ENCODE data around the gene IL22RA2.
"Not testable (repeated sequence)": the region's sequence is repeated elsewhere in the genome, so short reads cannot be mapped to it uniquely, and the experiment has no call there.

The IL22RA2 gene, protein sequence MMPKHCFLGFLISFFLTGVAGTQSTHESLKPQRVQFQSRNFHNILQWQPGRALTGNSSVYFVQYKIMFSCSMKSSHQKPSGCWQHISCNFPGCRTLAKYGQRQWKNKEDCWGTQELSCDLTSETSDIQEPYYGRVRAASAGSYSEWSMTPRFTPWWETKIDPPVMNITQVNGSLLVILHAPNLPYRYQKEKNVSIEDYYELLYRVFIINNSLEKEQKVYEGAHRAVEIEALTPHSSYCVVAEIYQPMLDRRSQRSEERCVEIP

DNA sequence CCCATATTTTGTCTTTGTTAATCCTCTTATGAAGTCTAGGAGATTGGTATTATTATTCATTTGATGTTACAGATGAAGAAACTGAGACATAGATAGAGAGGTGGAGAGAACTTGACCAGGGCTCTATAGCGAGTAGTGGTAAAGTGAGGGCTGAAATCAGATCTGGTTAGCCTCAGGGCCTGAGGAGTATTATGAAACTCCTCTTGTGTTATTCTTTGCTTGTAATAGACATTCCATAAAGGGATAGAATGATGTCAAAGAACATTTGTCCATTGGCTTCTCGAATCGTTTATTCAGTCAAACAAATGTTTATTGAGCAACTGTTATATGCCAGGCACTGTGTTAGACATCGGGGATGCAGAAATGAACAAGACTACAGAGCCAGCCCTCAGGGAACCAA is at the start of gene IL22RA2:
Gene IL22RA2 (minus strand): TSS at position 144 of the 400 bp plus-strand sequence. CDS start 11,895 bp downstream, outside the sequence.
- DNase-seq = no peak

DNA sequence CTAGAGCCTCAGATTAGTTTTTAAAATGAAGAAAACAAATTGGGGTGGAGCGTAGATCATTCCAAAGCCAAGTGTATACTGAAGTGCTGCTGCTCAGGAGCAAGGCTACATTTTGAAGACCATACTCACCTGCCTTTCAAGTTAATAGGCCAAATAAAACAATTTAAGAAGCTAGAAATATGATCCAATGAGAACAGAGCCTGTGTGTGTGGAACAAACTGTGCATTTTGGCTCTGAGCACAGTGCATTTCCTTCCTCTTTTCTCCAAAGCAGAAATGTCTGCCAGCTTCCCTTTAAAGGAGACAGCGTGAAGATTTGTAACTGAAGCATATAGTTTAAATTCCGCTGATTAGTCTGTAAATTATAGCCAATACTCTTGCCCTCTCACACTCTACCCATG is 48.9 kb upstream of the IL22RA2 start:
- DNase-seq = no peak

DNA sequence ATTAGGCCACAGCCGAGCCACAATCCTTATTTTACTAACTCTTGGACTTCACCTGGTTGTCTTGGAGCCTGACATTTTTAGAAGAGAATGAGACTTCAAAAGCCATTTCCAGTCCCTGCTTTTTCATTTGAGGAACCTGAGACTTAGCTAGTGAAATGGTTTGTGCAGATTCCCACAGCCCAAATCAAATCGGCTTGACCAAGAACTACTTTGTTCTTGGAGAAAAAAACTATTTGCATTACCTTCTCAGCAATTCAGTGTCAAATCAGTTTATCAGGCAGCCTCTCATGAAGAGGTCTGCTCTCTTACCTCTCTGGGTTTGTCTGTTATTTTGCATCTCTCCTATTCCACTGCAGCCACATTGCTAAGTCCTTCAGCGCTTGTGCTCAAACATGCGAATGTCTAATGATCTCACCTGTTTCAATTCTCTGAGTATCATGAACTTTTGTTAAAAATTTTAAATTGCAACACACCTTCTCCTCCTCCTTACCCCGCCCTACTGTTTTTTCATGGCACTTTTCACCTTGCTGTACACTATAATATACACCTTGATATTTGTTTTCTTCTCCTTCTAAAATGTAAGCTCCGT is 46.3 kb upstream of the IL22RA2 start:
- no peak for DNase-seq

DNA sequence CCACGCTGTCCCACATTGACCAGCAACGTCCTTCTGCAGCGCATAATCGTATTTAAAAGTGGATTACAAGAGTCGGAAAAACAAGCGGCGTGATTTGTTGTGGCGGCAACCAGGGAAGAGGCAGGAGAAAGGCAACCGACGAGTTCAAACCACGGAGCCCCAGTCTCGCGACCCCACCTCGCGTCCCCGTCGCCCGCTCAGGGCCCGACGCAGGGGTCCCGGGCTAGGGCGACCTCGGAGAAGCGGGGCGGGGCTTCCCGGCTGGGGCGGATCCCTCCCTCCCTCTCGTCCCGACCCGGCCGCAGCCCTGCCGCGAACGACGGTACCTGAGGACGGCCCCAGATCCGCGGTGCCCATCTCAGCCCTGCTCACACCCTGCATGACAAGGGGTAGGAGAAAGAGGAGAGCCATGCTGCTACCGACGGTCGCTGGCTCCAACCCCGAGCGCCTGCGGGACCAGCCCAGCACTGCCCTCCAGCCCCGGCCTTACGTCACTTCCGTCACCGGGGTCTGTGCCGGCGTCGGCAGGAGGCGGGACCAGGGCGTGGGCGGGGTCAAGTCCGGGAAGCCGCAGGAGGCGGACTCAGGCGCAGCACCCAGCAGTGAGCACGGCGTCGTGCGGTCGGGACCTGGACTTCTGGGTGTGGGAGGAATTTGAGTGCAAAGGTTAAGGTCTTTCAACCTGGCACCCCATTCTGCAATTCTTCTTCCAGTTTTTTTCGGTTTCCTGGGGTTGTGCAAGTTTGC is 45.6 kb upstream of the IL22RA2 start, which contains the start of gene IFNGR1:
Gene IFNGR1 (minus strand): TSS at position 469 of the 747 bp plus-strand sequence. CDS start 58 bp downstream, at position 411.
- peak; percentile 96 to 97 for DNase-seq

DNA sequence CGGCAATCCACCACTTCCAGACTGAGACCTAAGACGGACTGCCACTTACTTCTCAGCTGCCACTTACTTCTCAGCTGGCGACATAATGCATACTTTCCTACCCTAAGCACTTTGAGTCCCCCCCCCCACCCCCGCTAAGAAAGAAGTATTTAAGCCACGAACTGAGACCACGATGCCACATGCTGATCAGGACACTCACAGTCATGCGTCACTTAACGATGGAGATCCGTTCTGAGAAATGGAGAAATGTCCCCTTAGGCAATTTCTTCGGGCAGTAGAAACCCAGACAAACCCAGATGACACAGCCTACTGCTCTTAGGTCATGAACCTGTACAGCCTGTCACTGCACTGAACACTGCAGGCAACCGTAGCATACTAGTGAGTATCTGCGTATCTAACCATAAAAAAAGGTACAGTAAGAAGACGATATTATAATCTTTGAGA is 45.1 kb upstream of the IL22RA2 start:
- peak; percentile 28 to 33 for DNase-seq

DNA sequence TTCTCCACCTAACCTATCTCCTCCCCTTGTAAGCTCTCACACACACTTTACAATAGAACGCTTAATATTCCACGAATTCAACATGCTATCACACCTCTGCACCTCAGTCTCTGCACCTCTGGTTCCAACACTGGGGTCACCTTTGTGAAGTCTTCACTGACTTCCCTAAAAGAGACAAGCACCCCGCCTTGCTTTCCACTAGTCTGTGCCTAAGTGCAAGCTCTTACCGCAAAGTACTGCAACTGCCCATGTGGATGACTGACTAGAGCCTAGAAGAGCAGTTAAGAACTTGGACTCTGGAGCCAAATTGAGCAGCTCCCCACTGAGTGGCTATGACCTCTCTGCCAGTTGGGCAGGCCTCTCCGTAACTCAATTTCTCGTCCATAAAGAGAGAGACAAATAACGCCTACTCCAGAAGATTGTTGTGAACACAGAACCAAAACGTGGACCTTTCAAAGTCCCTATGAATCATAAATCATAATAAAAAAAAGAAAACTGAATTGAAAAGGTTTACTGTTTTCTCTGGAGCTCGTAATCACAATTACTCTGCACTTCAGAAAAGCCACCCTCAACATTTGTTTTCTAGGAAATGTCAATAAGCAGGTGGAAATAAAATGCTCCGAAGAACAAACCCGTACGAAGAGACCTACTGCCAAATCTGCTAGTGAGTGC is 44.5 kb upstream of the IL22RA2 start:
- DNase-seq = no peak

DNA sequence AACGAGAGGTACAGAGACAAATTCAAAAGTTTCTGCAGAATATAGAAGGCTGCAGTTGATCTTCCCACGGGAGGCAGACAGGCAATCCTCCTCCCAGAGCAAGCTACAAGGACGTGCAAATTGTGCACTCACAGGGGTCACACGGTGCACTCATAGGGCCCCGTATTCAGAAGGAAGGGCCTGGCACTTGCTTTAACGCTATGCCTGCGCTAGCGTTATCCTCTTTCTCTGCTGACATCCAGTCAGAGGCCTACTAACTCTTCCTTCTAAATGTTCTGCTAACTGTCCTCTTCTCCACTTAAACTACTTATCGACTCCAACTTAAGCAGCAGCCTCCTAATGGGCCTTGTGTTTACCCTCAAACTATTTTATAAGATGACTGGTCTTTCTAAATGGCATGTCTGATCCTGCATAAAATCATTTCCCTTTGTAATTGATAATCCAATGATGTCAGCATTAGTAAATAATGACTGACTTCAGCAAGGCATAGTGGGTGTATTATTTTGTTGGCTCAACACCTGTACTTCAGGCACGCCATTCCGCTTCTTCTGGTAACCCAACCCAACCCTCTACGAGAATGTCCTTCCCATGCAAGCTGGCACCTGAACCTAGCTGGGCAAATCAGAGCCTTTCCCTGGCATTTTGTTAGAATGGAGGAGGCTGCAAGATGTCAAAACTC is 43.6 kb upstream of the IL22RA2 start:
- no peak for DNase-seq

DNA sequence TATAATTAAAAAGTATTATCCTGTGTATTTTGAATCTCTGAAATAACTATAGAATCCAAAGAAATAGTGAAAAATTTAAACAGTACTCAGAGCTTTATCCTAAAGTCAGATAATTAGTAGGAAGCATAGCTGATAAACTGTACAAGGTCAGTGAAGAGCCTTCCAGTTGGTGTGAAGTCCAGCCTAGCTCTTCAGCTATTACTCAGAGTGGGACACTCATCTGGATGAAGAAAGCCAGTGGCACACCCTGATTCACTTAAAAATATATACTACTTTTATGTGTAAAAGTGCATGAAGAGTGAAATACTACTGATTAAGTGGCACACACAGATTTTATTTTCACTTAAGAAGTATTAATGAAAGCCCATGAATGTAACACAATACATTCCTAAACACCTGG is 42.7 kb upstream of the IL22RA2 start:
- no peak for DNase-seq

DNA sequence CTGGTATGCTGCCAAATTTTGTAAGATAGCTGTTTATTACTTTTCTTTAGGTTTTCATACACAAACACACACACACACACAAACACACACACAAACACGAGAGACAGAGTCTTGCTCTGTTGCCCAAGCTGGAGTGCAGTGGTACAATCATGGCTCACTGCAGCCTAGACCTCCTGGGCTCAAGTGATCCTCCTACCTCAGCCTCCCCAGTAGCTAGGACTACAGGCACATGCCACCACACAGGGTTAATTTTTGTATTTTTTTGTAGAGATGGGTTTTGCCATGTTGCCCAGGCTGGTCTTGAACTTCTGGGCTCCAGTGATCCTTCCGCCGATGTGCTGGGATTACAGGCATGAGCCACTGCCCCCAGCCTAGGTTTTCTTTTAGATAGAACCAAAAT is 42.2 kb upstream of the IL22RA2 start:
- DNase-seq = not testable (repeated sequence)

DNA sequence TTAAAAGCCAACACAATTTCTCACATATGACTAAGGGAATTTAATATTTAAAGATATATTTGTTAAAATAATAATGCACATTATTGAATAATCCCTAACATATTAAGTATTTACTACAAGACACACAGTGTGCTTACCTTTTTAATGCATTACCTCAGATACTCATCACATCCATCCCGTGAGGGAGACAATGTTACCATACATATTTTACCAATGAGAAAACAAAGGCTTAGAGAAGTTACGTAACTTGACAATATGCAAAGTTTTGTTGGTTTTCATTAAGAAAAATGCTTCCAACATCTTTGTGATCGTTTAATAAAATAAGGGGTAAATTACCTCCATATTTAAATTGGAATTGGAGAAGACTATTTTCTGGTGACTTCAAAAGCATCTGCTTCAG is 41.5 kb upstream of the IL22RA2 start:
- no peak for DNase-seq

DNA sequence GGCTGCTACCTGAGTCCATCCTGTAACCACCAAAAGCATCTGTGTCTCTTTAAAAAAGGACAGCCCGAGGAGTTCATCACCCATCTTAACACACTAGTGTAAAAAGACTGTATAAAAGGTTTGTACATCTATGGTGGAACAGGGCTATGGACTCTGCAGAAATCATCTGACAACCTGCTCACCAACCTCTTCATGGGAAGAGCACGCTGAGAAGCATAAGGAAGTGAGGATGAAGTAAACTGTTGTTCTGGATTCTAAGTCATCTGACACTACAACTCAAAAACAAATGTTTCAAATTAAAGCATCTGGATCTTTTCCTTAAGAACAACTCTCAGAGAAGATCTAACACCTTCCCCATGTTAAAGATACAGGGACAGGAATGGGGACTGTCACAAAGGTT is 40.4 kb upstream of the IL22RA2 start:
- no peak for DNase-seq

DNA sequence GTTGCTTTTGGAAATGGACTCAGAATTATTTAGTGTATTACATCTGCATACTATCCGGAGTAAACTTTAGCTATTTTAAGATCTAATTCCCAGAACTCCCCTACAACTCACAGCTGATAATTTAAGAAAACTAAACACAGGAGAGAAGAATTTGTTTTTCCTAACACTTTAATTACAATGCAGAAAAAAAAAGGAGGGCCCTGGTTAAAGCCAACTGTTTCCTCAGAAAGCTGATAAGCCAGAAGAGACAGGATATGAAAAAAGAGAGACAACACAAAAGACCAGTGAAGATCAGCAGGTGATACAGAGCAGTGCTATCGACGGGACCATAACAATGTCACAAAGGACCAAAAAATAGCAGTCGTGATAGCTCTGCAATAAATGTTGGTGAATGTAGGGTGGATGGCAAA is 39.9 kb upstream of the IL22RA2 start:
- no peak for DNase-seq

DNA sequence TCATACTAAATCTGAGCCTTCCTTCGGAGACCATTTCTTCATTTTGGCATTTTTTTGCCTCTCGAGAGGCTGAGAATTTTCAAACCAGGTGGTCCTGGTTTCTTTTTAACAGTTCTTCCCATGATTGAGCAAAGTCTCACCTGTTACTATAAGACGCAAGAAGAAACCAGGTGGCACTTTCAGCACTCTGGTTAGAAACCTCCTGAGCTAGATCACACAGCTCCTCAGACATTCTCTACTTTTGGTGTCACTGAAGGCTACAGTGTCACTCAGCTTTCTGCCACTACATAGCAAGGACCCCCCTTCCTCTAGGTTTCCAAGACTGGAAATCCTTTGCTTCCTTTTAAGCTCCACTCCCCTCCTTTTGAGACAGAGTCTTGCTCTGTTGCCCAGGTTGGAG is 38.5 kb upstream of the IL22RA2 start:
- DNase-seq = no peak

DNA sequence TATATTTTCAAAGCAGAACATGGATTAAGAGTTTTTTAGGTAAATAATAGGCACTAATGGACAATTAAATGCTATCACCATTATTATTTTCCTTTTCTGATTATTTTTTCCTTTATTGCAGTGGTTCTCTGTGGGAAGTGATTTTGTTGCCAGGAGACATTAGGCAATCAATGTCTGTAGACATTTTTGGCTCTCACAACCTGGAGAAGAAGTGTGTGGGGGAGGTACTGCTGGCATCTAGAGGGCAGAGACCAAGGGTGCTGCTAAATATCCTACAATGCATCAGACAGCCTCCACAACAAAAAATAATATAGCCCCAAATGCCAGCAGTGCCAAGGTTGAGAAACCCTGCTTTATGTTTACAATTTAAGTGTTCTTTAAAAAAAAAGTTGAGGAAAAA is 37.5 kb upstream of the IL22RA2 start:
- no peak for DNase-seq

DNA sequence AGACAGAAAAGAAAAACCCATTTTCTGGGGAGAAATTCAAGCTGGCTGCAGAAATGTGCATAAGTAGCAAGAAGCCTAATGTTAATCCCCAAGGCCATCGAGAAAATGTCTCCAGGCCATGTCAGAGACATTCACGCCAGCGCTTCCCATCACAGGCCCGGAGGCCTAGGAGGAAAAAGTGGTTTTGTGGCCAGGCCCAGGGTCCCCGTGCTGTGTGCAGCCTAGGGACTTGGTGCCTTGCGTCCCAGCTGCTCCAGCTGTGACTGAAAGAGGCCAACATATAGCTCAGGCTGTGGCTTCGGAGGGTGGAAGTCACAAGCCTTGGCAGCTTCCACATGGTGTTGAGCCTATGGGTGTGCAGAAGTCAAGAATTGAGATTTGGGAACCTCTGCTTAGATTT is 34.8 kb upstream of the IL22RA2 start:
- DNase-seq = no peak

DNA sequence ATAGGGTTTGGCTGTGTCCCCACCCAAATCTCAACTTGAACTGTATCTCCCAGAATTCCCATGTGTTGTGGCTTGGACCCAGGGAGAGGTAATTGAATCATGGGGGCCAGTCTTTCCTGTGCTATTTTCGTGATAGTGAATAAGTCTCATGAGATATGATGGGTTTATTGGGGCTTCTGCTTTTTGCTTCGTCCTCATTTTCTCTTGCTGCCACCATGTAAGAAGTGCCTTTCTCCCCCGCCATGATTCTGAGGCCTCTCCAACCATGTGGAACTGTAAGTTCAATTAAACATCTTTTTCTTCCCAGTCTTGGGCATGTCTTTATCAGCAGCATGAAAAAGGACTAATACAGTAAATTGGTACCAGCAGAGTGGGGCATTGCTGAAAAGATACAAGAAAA is 34.0 kb upstream of the IL22RA2 start:
- DNase-seq = not testable (repeated sequence)

DNA sequence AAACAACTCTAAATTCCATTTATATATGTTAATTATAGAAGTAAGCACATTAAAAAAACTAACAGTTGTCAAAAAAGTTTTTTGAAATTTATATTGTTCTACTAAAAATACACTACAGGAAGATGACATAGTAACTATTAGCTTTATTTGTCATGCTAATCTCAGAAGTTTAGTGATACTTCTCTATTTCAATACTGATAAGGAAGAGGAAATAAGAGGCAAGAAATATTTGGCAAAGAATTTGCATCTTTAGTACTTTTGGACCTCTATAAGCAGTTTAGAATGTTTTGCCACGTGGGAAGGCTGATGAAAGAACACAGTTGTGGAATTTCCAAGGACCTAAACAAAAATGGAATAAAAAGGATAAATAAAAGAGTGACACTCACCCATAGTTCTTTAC is 33.1 kb upstream of the IL22RA2 start:
- no peak for DNase-seq

DNA sequence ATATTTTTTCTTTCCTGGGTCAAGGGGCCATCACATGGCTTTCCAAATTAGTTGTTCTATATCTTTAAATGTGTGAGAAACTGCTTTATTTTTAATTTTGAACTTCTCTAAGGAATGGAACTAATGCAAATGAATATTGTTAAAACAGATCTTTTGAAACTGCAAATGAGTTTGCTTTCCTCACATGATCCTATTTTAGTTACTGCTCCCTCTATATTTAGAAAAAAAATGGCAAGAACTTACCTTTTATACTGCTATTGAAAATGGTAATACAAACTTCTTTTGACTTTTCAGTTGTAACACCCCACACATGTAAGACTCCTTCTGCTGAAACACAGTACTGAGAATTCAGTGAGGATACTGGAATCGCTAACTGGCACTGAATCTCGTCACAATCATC is 29.8 kb upstream of the IL22RA2 start:
- no peak for DNase-seq

DNA sequence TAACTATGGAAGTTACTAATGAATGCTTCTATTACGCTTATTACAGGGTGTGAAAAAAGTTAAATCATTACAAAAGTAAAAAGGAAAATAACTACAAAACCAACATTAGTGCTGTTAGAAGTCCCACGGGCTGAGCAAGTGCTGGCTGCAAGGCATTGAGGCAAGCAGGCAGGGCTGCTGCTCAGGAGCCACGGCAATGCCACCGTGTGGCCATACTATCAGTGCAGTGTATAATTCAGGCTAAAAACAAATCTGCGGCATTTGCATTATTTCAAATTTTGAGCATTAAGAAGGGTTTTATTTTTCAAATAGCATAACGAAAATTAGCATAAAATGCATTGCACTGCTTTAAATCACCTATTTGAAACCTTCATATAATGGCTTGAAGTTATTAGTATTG is 28.6 kb upstream of the IL22RA2 start:
- DNase-seq = no peak

DNA sequence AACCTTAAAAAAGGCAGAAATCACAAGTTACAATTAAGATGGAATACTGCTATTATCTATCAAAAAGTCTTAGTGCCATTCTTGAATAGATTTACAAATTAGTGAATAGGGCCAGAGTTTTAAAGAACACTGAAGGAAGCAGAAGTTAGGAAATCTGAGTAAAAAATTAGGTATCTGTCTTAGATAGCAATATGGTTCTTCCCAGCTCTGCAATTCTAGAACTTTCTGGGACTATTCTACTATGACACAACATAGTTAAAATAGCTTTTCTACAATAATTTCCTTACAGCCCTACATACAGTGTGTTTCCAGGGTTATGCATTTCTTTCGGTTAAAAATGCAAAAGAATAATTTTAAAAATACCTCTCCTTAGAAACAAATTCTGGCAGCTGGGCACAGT is 27.6 kb upstream of the IL22RA2 start:
- DNase-seq = no peak

DNA sequence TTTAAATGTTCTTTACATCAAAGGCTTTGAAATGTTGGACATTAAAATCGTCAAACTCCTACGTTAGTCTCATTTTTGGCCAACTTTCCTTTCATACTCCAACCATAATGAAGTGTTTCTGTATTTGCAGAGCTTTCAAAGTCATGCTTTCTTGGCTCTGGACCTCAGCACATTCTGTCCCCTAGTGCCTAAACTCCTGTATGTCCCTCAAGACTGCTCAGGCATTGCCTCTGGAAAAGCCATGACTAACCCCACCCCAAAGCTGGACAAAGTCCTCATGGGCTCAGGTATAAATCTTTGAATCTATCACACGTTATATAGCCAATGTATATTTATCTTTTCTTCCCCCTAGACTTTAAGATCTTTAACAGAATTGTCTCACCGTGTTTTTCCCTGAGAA is 26.8 kb upstream of the IL22RA2 start:
- no peak for DNase-seq

DNA sequence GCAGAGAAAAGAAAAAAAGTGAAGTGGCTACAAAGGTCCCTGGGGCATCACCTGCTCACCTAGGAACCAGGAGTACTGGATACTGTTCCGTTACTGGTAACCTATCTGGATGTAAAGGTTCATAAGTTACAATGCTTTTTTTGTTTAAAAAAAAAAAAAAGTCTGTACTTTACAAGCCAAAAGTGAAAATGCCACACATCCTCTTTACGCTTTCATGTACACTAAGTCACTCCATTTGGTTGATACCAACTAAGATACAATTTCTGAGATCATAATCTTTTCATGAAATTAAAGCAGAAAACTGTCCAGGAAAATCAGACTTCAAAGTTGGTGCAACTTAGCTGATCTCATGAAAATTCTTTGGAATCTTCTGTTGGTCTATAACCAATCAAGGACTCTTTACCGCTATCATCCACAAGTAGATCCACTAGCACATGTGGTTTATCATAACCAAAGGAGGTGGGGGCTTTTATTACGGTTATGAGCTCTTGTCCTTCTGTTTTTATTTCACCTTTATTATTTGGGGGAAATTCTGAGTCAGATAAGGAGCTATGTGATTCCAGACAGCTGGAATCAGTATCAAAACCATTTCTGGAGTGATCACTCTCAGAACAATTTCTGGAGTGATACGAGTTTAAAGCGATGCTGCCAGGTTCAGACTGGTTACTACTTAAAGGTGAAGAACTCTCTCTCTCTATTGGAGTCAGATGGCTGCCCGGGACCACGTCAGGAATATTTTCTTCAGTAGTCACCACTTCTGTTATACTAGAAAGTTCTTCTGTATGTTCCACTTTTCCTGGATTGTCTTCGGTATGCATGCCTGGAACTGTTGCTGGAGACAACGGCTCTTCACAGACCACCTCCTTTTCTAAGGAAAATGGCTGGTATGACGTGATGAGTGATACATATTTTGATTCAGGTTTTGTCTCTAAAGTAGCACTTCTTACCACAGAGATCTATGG is 24.5 kb upstream of the IL22RA2 start:
- DNase-seq = no peak
